DMS53 (cell line): ENCODE measurements around the gene CHRNA5.
"Not testable (repeated sequence)": the region's sequence is repeated elsewhere in the genome, so short reads cannot be mapped to it uniquely, and the experiment has no call there.

ENCODE experiments used
- DNase-seq: peaks from one replicate; lab custom pipeline; 2025; lab: John Stamatoyannopoulos, UW

Gene CHRNA5

GRCh38 chr15:78565951-78566774 is 843 bp downstream of the CHRNA5 start:
- DNase-seq = peak; percentile 72

- DNase-seq = no peak
These were observed 2.2 kb downstream of the CHRNA5 start for GRCh38 chr15:78567531-78567930.

- no peak for DNase-seq
These were observed 5.4 kb downstream of the CHRNA5 start for GRCh38 chr15:78570710-78571109.

- no peak for DNase-seq
These were observed 6.1 kb downstream of the CHRNA5 start for GRCh38 chr15:78571382-78571781.

- DNase-seq = no peak
These were observed 8.1 kb downstream of the CHRNA5 start for GRCh38 chr15:78573416-78573815.

GRCh38 chr15:78574944-78575343 is 9.6 kb downstream of the CHRNA5 start:
- no peak for DNase-seq

GRCh38 chr15:78597583-78597982 is 32.3 kb downstream of the CHRNA5 start:
- no peak for DNase-seq

GRCh38 chr15:78598348-78598747 is 33.0 kb downstream of the CHRNA5 start:
- DNase-seq = no peak

- DNase-seq = no peak
These were observed 33.9 kb downstream of the CHRNA5 start for GRCh38 chr15:78599189-78599588.

- DNase-seq = no peak
These were observed 38.1 kb downstream of the CHRNA5 start for GRCh38 chr15:78603467-78603866.

GRCh38 chr15:78604420-78604819 is 39.1 kb downstream of the CHRNA5 start:
- no peak for DNase-seq

GRCh38 chr15:78605201-78605600 is 39.9 kb downstream of the CHRNA5 start:
- DNase-seq = no peak

- no peak for DNase-seq
These were observed 40.4 kb downstream of the CHRNA5 start for GRCh38 chr15:78605680-78606079.

- not testable (repeated sequence) for DNase-seq
These were observed 44.2 kb downstream of the CHRNA5 start for GRCh38 chr15:78609551-78609950.

GRCh38 chr15:78614021-78614420 is 48.7 kb downstream of the CHRNA5 start:
- no peak for DNase-seq

- no peak for DNase-seq
These were observed 49.9 kb downstream of the CHRNA5 start for GRCh38 chr15:78615151-78615589.

- DNase-seq = no peak
These were observed 51.2 kb downstream of the CHRNA5 start for GRCh38 chr15:78616506-78616905.

- no peak for DNase-seq
These were observed 51.8 kb downstream of the CHRNA5 start for GRCh38 chr15:78617076-78617475.

GRCh38 chr15:78617516-78617915 is 52.2 kb downstream of the CHRNA5 start:
- DNase-seq = no peak

GRCh38 chr15:78618064-78618463 is 52.7 kb downstream of the CHRNA5 start:
- no peak for DNase-seq

GRCh38 chr15:78618490-78618934 is 53.2 kb downstream of the CHRNA5 start:
- DNase-seq = peak; percentile 86

- DNase-seq = peak; percentile 33
These were observed 54.0 kb downstream of the CHRNA5 start for GRCh38 chr15:78619022-78619950.

- DNase-seq = peak; percentile 57
These were observed 54.8 kb downstream of the CHRNA5 start for GRCh38 chr15:78620021-78620526.
